ENCODE data around the gene EEF1E1.
A peak's percentile ranks its signal among the peaks of the same experiment; 100 is the strongest.

EEF1E1 gene

GRCh38 chr6:8131265-8131897, 29.0 kb upstream of the EEF1E1 start:
- TF ChIP-seq, protein P1, sequence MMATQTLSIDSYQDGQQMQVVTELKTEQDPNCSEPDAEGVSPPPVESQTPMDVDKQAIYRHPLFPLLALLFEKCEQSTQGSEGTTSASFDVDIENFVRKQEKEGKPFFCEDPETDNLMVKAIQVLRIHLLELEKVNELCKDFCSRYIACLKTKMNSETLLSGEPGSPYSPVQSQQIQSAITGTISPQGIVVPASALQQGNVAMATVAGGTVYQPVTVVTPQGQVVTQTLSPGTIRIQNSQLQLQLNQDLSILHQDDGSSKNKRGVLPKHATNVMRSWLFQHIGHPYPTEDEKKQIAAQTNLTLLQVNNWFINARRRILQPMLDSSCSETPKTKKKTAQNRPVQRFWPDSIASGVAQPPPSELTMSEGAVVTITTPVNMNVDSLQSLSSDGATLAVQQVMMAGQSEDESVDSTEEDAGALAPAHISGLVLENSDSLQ (IDR thresholded peaks at IDR 0.05) = no peak
- TF ChIP-seq LEF1 (IDR thresholded peaks at IDR 0.05; ENCODE audit: borderline replicate concordance) = no peak
- TF ChIP-seq L3MBTL2 (conservative IDR thresholded peaks at IDR 0.05) = no peak
- TF ChIP-seq HDGF (IDR thresholded peaks at IDR 0.05; ENCODE audit: borderline replicate concordance) = no peak
- peak; percentile 71 for DNase-seq (ENCODE audit: extremely low spot score)
- ChIA-PET CTCF (interaction anchor here (0.6 to 6.9 kb wide), 8 partner anchors 9 to 611 kb away, joined by 3 to 141 read pairs (median 3); partner anchors contain the start of gene EEF1E1), POLR2A (interaction anchor here (1.7 kb wide), 1 partner anchor 87 kb away, joined by 6 read pairs; no protein-coding TSS in a partner anchor)

- DNase-seq (ENCODE audit: extremely low spot score) = no peak
- TF ChIP-seq HDGF (IDR thresholded peaks at IDR 0.05; ENCODE audit: borderline replicate concordance) (no peak), ELF4 (IDR thresholded peaks at IDR 0.05) (no peak), FOXM1 (IDR thresholded peaks at IDR 0.05; ENCODE audit: borderline replicate concordance) (no peak), FOXA1 (IDR thresholded peaks at IDR 0.05) (no peak), LEF1 (IDR thresholded peaks at IDR 0.05; ENCODE audit: borderline replicate concordance) (no peak), ARNT (IDR thresholded peaks at IDR 0.05) (no peak), SUZ12 (IDR thresholded peaks at IDR 0.05) (no peak), L3MBTL2 (conservative IDR thresholded peaks at IDR 0.05) (no peak), CTBP1 (IDR thresholded peaks at IDR 0.05; ENCODE audit: borderline replicate concordance) (no peak), NFRKB (IDR thresholded peaks at IDR 0.05) (no peak), TARDBP (IDR thresholded peaks at IDR 0.05) (no peak), ZNF384 (IDR thresholded peaks at IDR 0.05) (no peak), SP1 (IDR thresholded peaks at IDR 0.05) (no peak), BHLHE40 (IDR thresholded peaks at IDR 0.05; ENCODE audit: borderline replicate concordance) (no peak), FOXK2 (IDR thresholded peaks at IDR 0.05) (no peak)
- TF ChIP-seq, protein P1 (IDR thresholded peaks at IDR 0.05) = no peak
- CTCF ChIA-PET = interaction anchor here (0.7 to 6.9 kb wide), 4 partner anchors 15 to 90 kb away, joined by 3 to 141 read pairs (median 4); no protein-coding TSS in a partner anchor
- POLR2A ChIA-PET = no interaction called here
Measured at GRCh38 chr6:8130399-8130798, 28.1 kb upstream of the EEF1E1 start.

GRCh38 chr6:8123236-8123635, 20.9 kb upstream of the EEF1E1 start:
- DNase-seq (ENCODE audit: extremely low spot score) = no peak

GRCh38 chr6:8114956-8115355, 12.6 kb upstream of the EEF1E1 start:
- ChIA-PET POLR2A (no interaction called here), CTCF (no interaction called here)
- DNase-seq (ENCODE audit: extremely low spot score) = no peak
- no peak for TF ChIP-seq CTBP1 (IDR thresholded peaks at IDR 0.05; ENCODE audit: borderline replicate concordance)
- no peak for TF ChIP-seq ZNF384 (IDR thresholded peaks at IDR 0.05)
- TF ChIP-seq SUZ12 (IDR thresholded peaks at IDR 0.05) = no peak
- no peak for TF ChIP-seq ARNT (IDR thresholded peaks at IDR 0.05)
- TF ChIP-seq FOXM1 (IDR thresholded peaks at IDR 0.05; ENCODE audit: borderline replicate concordance) = no peak
- TF ChIP-seq ELF4 (IDR thresholded peaks at IDR 0.05) = no peak
- no peak for TF ChIP-seq BHLHE40 (IDR thresholded peaks at IDR 0.05; ENCODE audit: borderline replicate concordance)
- TF ChIP-seq FOXA1 (IDR thresholded peaks at IDR 0.05) = no peak
- TF ChIP-seq NFRKB (IDR thresholded peaks at IDR 0.05) = no peak
- no peak for TF ChIP-seq HDGF (IDR thresholded peaks at IDR 0.05; ENCODE audit: borderline replicate concordance)

More at GRCh38 chr6:8123236-8123635, 20.9 kb upstream of the EEF1E1 start:
- POLR2A ChIA-PET = no interaction called here
- CTCF ChIA-PET = interaction anchor here (0.9 kb wide), 1 partner anchor 96 kb away, joined by 3 read pairs; no protein-coding TSS in a partner anchor
- TF ChIP-seq ELF4 (IDR thresholded peaks at IDR 0.05) (no peak), BHLHE40 (IDR thresholded peaks at IDR 0.05; ENCODE audit: borderline replicate concordance) (no peak), FOXK2 (IDR thresholded peaks at IDR 0.05) (no peak), HDGF (IDR thresholded peaks at IDR 0.05; ENCODE audit: borderline replicate concordance) (no peak), ARNT (IDR thresholded peaks at IDR 0.05) (no peak), FOXM1 (IDR thresholded peaks at IDR 0.05; ENCODE audit: borderline replicate concordance) (no peak), TARDBP (IDR thresholded peaks at IDR 0.05) (no peak), ZNF384 (IDR thresholded peaks at IDR 0.05) (no peak), CTBP1 (IDR thresholded peaks at IDR 0.05; ENCODE audit: borderline replicate concordance) (no peak), SUZ12 (IDR thresholded peaks at IDR 0.05) (no peak), LEF1 (IDR thresholded peaks at IDR 0.05; ENCODE audit: borderline replicate concordance) (no peak), SP1 (IDR thresholded peaks at IDR 0.05) (no peak), NFRKB (IDR thresholded peaks at IDR 0.05) (no peak)
- TF ChIP-seq, protein P1 (IDR thresholded peaks at IDR 0.05) = no peak

- CTCF ChIA-PET = interaction anchor here (0.8 kb wide), 1 partner anchor 106 kb away, joined by 3 read pairs; no protein-coding TSS in a partner anchor
- no peak for DNase-seq (ENCODE audit: extremely low spot score)
- TF ChIP-seq FOXK2 (IDR thresholded peaks at IDR 0.05) (no peak), ZNF384 (IDR thresholded peaks at IDR 0.05) (no peak), CTBP1 (IDR thresholded peaks at IDR 0.05; ENCODE audit: borderline replicate concordance) (no peak), NFRKB (IDR thresholded peaks at IDR 0.05) (no peak), BHLHE40 (IDR thresholded peaks at IDR 0.05; ENCODE audit: borderline replicate concordance) (no peak), TARDBP (IDR thresholded peaks at IDR 0.05) (no peak), ELF4 (IDR thresholded peaks at IDR 0.05) (no peak), SP1 (IDR thresholded peaks at IDR 0.05) (no peak)
- TF ChIP-seq, protein P1 (IDR thresholded peaks at IDR 0.05) = no peak
- POLR2A ChIA-PET = interaction anchor here (2.1 kb wide), 1 partner anchor 11 kb away, joined by 7 read pairs; the partner anchor contains the start of gene EEF1E1
Measured at GRCh38 chr6:8113131-8113654, 10.8 kb upstream of the EEF1E1 start.
